ENCODE results near the gene DEDD2.

DNA sequence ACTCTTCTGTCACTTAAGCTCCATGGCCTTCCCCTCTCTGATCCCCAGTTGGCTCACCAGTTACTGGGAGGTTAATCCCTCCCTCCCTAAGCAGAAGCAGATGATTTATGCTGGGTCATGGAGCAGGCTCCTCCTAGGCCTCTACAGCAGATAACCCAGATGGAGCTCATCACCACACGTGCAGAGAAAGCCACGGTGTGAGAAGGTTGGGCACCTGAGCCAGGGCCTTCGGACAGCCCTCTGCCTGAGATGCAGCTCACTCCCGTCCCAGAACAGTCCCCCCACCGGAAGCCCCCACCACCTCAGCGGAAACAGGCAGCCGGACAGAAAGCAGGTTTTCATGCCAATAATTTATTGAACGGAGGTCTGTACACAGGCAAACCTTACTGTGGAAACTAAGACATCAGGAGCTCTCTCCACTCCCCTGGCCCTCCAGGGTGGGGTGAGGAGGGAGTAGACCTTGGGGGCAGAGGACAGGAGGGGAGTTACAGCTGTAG is 12.4 kb upstream of the DEDD2 start:
- TF ChIP-seq, protein P1, sequence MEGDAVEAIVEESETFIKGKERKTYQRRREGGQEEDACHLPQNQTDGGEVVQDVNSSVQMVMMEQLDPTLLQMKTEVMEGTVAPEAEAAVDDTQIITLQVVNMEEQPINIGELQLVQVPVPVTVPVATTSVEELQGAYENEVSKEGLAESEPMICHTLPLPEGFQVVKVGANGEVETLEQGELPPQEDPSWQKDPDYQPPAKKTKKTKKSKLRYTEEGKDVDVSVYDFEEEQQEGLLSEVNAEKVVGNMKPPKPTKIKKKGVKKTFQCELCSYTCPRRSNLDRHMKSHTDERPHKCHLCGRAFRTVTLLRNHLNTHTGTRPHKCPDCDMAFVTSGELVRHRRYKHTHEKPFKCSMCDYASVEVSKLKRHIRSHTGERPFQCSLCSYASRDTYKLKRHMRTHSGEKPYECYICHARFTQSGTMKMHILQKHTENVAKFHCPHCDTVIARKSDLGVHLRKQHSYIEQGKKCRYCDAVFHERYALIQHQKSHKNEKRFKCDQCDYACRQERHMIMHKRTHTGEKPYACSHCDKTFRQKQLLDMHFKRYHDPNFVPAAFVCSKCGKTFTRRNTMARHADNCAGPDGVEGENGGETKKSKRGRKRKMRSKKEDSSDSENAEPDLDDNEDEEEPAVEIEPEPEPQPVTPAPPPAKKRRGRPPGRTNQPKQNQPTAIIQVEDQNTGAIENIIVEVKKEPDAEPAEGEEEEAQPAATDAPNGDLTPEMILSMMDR (IDR thresholded peaks at IDR 0.05; ENCODE audit: low read depth, low read length) = no peak
- TF ChIP-seq POLR2A (IDR thresholded peaks at IDR 0.05; ENCODE audit: extremely low read depth, insufficient read length) = no peak
- TF ChIP-seq, protein P2, sequence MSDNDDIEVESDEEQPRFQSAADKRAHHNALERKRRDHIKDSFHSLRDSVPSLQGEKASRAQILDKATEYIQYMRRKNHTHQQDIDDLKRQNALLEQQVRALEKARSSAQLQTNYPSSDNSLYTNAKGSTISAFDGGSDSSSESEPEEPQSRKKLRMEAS (IDR thresholded peaks at IDR 0.05; ENCODE audit: low read depth, low read length) = no peak

Data from NB4 (cell line).